H9 (cell line): Measurements from ENCODE around the gene AKAP9. TPM values are rescaled to one million over a fixed set of nuclear protein-coding genes. Genes with fewer than 3 reads are reported as not detected.
"Not testable (repeated sequence)": the region's sequence is repeated elsewhere in the genome, so short reads cannot be mapped to it uniquely, and the experiment has no call there.

ENCODE experiments used
- DNase-seq: peaks from one replicate; pipeline ENCODE4 v3.0.0-alpha.2; 2017
- H2AFZ ChIP-seq: one replicate; pipeline ENCODE4 v1.6.1; 2013; ENCODE audit warnings: mild to moderate bottlenecking, low read length, control low read depth, moderate library complexity
- H2AK5ac ChIP-seq: 2 replicates; pipeline ENCODE4 v1.6.1; 2013; ENCODE audit warnings: low read length, control low read depth, mixed read lengths; ENCODE audit not compliant: insufficient read length
- H2BK120ac ChIP-seq: one replicate; pipeline ENCODE4 v1.6.1; 2013; ENCODE audit warnings: low read depth, mild to moderate bottlenecking, low read length, control low read depth, inconsistent platforms; ENCODE audit not compliant: poor library complexity, severe bottlenecking
- H2BK12ac ChIP-seq: 2 replicates; pipeline ENCODE4 v1.6.1; 2013; ENCODE audit warnings: low read length, control low read depth, mixed read lengths, low read depth; ENCODE audit not compliant: insufficient read length
- H2BK15ac ChIP-seq: 2 replicates; pipeline ENCODE4 v1.6.1; 2013; ENCODE audit warnings: low read depth, low read length, control low read depth
- H2BK20ac ChIP-seq: one replicate; pipeline ENCODE4 v1.6.1; 2013; ENCODE audit warnings: low read depth, mild to moderate bottlenecking, low read length, control low read depth, inconsistent platforms; ENCODE audit not compliant: poor library complexity, severe bottlenecking
- H2BK5ac ChIP-seq: 2 replicates; pipeline ENCODE4 v1.6.1; 2013; ENCODE audit warnings: low read length, control low read depth, mixed read lengths; ENCODE audit not compliant: insufficient read length
- H3K14ac ChIP-seq: 2 replicates; pipeline ENCODE4 v1.6.1; 2013; ENCODE audit warnings: low read length, control low read depth; ENCODE audit not compliant: insufficient read depth
- H3K18ac ChIP-seq: 2 replicates; pipeline ENCODE4 v1.6.1; 2013; ENCODE audit warnings: low read depth, mild to moderate bottlenecking, mixed read lengths, low read length, control low read depth; ENCODE audit not compliant: insufficient read length
- H3K23ac ChIP-seq: 2 replicates; pipeline ENCODE4 v1.6.1; 2013; ENCODE audit warnings: low read length, control low read depth, mixed read lengths, low read depth; ENCODE audit not compliant: insufficient read length
- H3K23me2 ChIP-seq: 2 replicates; pipeline ENCODE4 v1.6.1; 2013; ENCODE audit warnings: low read depth, mild to moderate bottlenecking, mixed read lengths, low read length, control low read depth; ENCODE audit not compliant: insufficient read length, poor library complexity, severe bottlenecking
- H3K27ac ChIP-seq: 2 replicates; pipeline ENCODE4 v1.5.1; 2013; ENCODE audit warnings: low read length, control low read depth, mixed read lengths, low read depth; ENCODE audit not compliant: insufficient read length
- H3K27me3 ChIP-seq: 2 replicates; pipeline ENCODE4 v1.6.1; 2013; ENCODE audit warnings: low read length, control low read depth, inconsistent platforms; ENCODE audit not compliant: insufficient read depth
- H3K4ac ChIP-seq: 2 replicates; pipeline ENCODE4 v1.6.1; 2013; ENCODE audit warnings: low read depth, mild to moderate bottlenecking, control low read depth, inconsistent platforms, low read length, moderate library complexity
- H3K4me1 ChIP-seq: 2 replicates; pipeline ENCODE4 v1.6.1; 2013; ENCODE audit warnings: low read length, control low read depth, inconsistent platforms; ENCODE audit not compliant: insufficient read depth
- H3K4me2 ChIP-seq: 2 replicates; pipeline ENCODE4 v1.6.1; 2013; ENCODE audit warnings: low read length, control low read depth, mixed read lengths; ENCODE audit not compliant: insufficient read length, insufficient read depth
- H3K56ac ChIP-seq: 2 replicates; pipeline ENCODE4 v1.6.1; 2013; ENCODE audit warnings: low read depth, mild to moderate bottlenecking, mixed read lengths, low read length, control low read depth; ENCODE audit not compliant: insufficient read length
- H3K79me1 ChIP-seq: 2 replicates; pipeline ENCODE4 v1.6.1; 2013; ENCODE audit warnings: low read depth, mild to moderate bottlenecking, moderate library complexity, low read length, control low read depth, inconsistent platforms; ENCODE audit not compliant: insufficient read depth, poor library complexity, severe bottlenecking
- H3K79me2 ChIP-seq: 2 replicates; pipeline ENCODE4 v1.6.1; 2013; ENCODE audit warnings: low read length, control low read depth, inconsistent platforms; ENCODE audit not compliant: insufficient read depth
- H3K9ac ChIP-seq: 2 replicates; pipeline ENCODE4 v1.6.1; 2013; ENCODE audit warnings: low read length, control low read depth, mixed read lengths; ENCODE audit not compliant: insufficient read length; ENCODE audit errors: extremely low read depth
- H3K9me3 ChIP-seq: one replicate; pipeline ENCODE4 v1.6.1; 2013; ENCODE audit warnings: low read depth, low read length, inconsistent platforms; ENCODE audit not compliant: control insufficient read depth
- H3T11ph ChIP-seq: one replicate; pipeline ENCODE4 v1.6.1; 2013; ENCODE audit warnings: mild to moderate bottlenecking, low read length, control low read depth, inconsistent platforms
- H4K20me1 ChIP-seq: one replicate; pipeline ENCODE4 v1.6.1; 2013; ENCODE audit not compliant: control insufficient read depth, insufficient read length, insufficient read depth
- H4K5ac ChIP-seq: 2 replicates; pipeline ENCODE4 v1.6.1; 2013; ENCODE audit warnings: low read depth, mild to moderate bottlenecking, mixed read lengths, low read length, control low read depth; ENCODE audit not compliant: insufficient read length
- H4K8ac ChIP-seq: replicated peaks from 2 replicates; pipeline ENCODE4 v1.6.1; 2013; ENCODE audit warnings: low read length, control low read depth, mixed read lengths, low read depth; ENCODE audit not compliant: insufficient read length
- H4K91ac ChIP-seq: 2 replicates; pipeline ENCODE4 v1.6.1; 2013; ENCODE audit warnings: low read depth, mild to moderate bottlenecking, moderate library complexity, mixed read lengths, low read length, control low read depth; ENCODE audit not compliant: insufficient read length
- H3K27ac Mint-ChIP-seq, 3 experiments: 2 replicates in 2 of 3; 3 replicates in 1 of 3; pipeline ENCODE4 v1.8.0; 2020 to 2021; ENCODE audit warnings: mixed read lengths in 3 of 3, mild to moderate bottlenecking in 1 of 3, moderate library complexity in 1 of 3
- H3K27me3 Mint-ChIP-seq: 2 replicates; pipeline ENCODE4 v1.8.0; 2021; ENCODE audit warnings: low read depth, mild to moderate bottlenecking, moderate library complexity, mixed read lengths
- H3K36me3 Mint-ChIP-seq, 3 experiments: 2 replicates in 2 of 3; 3 replicates in 1 of 3; pipeline ENCODE4 v1.8.0; 2020 to 2021; ENCODE audit warnings: low read depth in 3 of 3, mixed read lengths in 3 of 3; ENCODE audit not compliant: insufficient read depth in 1 of 3
- H3K4me1 Mint-ChIP-seq, 2 experiments: 2 replicates each; pipeline ENCODE4 v1.8.0; 2020; ENCODE audit warnings: mixed read lengths in 2 of 2
- H3K4me3 Mint-ChIP-seq, 2 experiments: 2 replicates in 1 of 2; 3 replicates in 1 of 2; pipeline ENCODE4 v1.8.0; 2020 to 2021; ENCODE audit warnings: mild to moderate bottlenecking in 2 of 2, mixed read lengths in 2 of 2, moderate library complexity in 1 of 2
- H3K9me3 Mint-ChIP-seq, 2 experiments: 2 replicates in 1 of 2; 3 replicates in 1 of 2; pipeline ENCODE4 v1.8.0; 2020; ENCODE audit warnings: mild to moderate bottlenecking in 2 of 2, mixed read lengths in 2 of 2, moderate library complexity in 1 of 2
- CTCF ChIP-seq: fragments of 200-600 bp; sonication (generic); conservative IDR thresholded peaks from 3 replicates; pipeline ENCODE4 v1.8.0; 2021; ENCODE audit warnings: antibody characterized with exemption, mild to moderate bottlenecking
- WGBS: extraction: QIAGEN DNeasy Blood & Tissue Kit; methylation state at CpG from one replicate; pipeline ENCODE4 v1.1.7; 2013; ENCODE audit warnings: missing lambda C conversion rate, low lambda C conversion rate, mixed read lengths; ENCODE audit not compliant: insufficient read length; ENCODE audit errors: extremely low coverage; 5-methylcytosine and 5-hydroxymethylcytosine counted together
- total RNA-seq: library from RNA; stranded (reverse); gene quantifications from 2 replicates; pipeline ENCODE4 v1.2.1, GENCODE V29; 2021

Gene AKAP9
- total RNA-seq, 1 experiment from 2014 or later, result 22.4 TPM

DNA sequence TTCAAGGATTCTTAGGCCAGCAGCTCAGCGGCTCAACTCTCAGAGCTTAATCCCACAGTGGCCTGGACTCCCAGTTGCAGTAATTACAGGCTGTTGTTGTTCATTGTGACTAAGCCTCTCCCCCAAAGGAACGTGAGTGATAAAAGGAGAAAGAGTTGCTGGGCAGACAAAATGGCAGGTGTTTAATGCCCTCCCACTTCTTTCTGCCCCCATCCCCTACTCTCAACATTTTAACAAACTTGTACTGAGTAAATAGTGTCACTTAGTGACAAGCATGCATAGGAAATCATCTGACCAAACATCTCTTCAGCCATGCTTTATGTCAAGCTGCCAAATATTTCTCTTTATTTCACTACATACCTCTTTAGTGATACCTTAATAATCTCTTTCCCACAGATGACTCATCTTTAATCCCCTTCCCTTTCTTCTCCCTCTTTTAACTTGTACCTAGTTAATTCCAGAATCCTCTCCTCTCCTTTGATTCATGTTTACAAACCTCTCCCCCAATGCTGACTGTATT lies 47.8 kb upstream of the AKAP9 start:
- no peak overlapping the region for H3K4me3 Mint-ChIP-seq
- H3K27ac Mint-ChIP-seq, result peak overlapping the region in 2 of 3 experiments; percentile 18 to 91; a peak in 4 of 7 replicates
- no peak for DNase-seq
- Histone ChIP-seq H3K9me3 (no peaks in the 10 kb centered on the region), H4K5ac (no peak overlapping the region), H3K4me1 (no peaks in the 10 kb centered on the region), H3K9ac (no peak overlapping the region), H3K14ac (no peak overlapping the region), H4K91ac (no peak overlapping the region), H2BK12ac (no peak overlapping the region), H3K4ac (no peak overlapping the region), H2BK5ac (no peak overlapping the region), H3K79me2 (no peaks in the 10 kb centered on the region), H2AFZ (no peak overlapping the region), H3K23me2 (no peaks in the 10 kb centered on the region), H2BK20ac (no peak overlapping the region), H2BK120ac (no peak overlapping the region), H3K23ac (no peak overlapping the region), H3K27me3 (no peaks in the 10 kb centered on the region), H3K56ac (no peak overlapping the region), H4K20me1 (no peaks in the 10 kb centered on the region), H2BK15ac (no peak overlapping the region), H3T11ph (no peak overlapping the region), H3K18ac (no peak overlapping the region), H3K4me2 (no peak overlapping the region), H4K8ac (no peak overlapping the region), H3K79me1 (no peaks in the 10 kb centered on the region), H3K27ac (no peak overlapping the region), H2AK5ac (no peak overlapping the region)
- no peaks in the 10 kb centered on the region; the same call in 1 of the 2 replicates for H3K27me3 Mint-ChIP-seq
- no peak for TF ChIP-seq CTCF
- WGBS, result no CpG with 5 or more reads among the region's 2 CpGs
- H3K4me1 Mint-ChIP-seq, result peaks cover 14 to 26% of the 10 kb centered on the region in 2 experiments
- peaks cover 5 to 17% (median 6%) of the 10 kb centered on the region in 3 experiments; a peak in 4 of 7 replicates for H3K36me3 Mint-ChIP-seq
- peaks cover 14 to 24% of the 10 kb centered on the region in 2 experiments for H3K9me3 Mint-ChIP-seq

GRCh38 chr7:91893699-91894098 lies 47.0 kb upstream of the AKAP9 start:
- not testable (repeated sequence) for H3K18ac ChIP-seq, H3K27me3 ChIP-seq, H3K14ac ChIP-seq, H3K4me1 ChIP-seq, H3K4me3 Mint-ChIP-seq, H3K9ac ChIP-seq, H2BK120ac ChIP-seq, H3K79me2 ChIP-seq, H3T11ph ChIP-seq, H3K27me3 Mint-ChIP-seq, H3K79me1 ChIP-seq, H3K23ac ChIP-seq, H4K8ac ChIP-seq, H4K5ac ChIP-seq, H3K27ac ChIP-seq, H4K20me1 ChIP-seq, H2BK12ac ChIP-seq, H3K9me3 ChIP-seq, H3K4me2 ChIP-seq, H3K56ac ChIP-seq, H2BK20ac ChIP-seq, H2AK5ac ChIP-seq, DNase-seq, H4K91ac ChIP-seq, H3K23me2 ChIP-seq, H2BK5ac ChIP-seq, H2AFZ ChIP-seq, H3K4ac ChIP-seq, H2BK15ac ChIP-seq
- WGBS, result no CpG with 5 or more reads among the region's 5 CpGs
- peaks cover 14 to 18% of the 10 kb centered on the region in 2 experiments for H3K9me3 Mint-ChIP-seq
- H3K27ac Mint-ChIP-seq, result 0 out of 7 replicates have a peak overlapping the region, but pooled peaks of 2 of the 3 experiments have one; percentile 61
- peaks cover 5 to 17% (median 6%) of the 10 kb centered on the region in 3 experiments; a peak in 4 of 7 replicates for H3K36me3 Mint-ChIP-seq
- H3K4me1 Mint-ChIP-seq, result peaks cover 14 to 26% of the 10 kb centered on the region in 2 experiments
